Measurements from ENCODE around the gene PPIE.

Gene PPIE

DNA sequence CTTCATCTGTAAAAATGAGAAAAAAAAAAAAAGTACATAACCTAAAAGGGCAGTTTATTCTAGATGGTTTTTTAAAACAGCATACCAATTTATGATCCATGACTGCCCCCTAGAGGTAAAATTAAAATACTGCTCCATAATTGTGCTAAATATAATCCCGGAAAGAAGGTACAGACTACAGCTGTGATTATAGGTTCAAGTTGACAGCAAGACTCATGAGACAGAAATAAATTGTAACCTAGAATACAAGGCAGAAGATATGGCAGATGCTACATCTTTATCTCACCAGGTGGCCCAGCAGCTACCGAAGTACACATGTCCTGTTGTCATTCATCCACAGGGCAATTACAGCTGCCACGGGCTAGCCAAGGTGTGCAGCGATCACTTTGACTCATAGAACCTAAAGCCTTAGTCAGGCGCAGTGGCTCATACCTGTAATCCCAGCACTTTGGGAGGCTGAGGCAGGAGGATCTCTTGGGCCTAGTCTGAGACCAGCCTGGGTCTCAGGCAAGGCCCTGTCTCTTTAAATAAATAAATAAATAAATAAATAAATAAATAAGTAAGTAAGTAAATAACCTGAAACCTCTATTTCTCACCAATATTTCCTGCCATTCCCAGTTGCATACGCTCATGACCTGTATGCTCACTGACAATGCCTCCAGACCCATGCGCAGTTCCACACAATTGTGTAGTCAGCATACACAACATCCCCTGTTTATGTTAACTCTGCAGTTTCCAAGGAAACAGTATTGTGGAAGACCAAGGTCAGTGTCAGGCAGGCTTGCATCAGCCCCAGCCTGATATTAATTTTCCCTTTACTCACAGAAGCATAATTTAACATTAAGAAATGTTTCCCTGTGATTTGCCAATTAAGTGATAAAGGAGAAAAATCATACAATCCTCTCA lies 18.3 kb upstream of the PPIE start:
- in situ Hi-C loops (cut with HindIII; ENCODE audit: low sequenced_read_pairs), result no loop called here

DNA sequence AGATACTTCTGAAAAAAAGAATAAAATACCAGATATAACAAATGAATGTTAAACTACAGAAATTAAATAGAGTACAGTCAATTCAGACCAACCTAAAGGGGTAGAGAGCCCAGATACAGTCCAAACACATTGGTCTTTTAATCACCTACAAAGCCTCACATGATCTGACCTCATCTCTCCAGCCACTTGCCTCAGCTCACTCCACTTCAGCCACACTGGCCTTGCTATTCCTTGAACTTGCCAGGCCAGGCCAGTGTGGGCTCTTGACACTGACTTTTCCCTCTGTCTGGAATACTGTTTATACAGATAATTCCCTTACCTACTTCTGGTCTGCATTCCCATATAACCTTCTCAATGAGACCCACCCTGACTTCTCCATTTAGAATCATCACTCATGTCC lies 17.0 kb upstream of the PPIE start:
- in situ Hi-C loops (cut with HindIII; ENCODE audit: low sequenced_read_pairs), result no loop called here

GRCh38 chr1:39722495-39722894 lies 16.2 kb upstream of the PPIE start:
- in situ Hi-C loops (cut with HindIII; ENCODE audit: low sequenced_read_pairs), result no loop called here

DNA sequence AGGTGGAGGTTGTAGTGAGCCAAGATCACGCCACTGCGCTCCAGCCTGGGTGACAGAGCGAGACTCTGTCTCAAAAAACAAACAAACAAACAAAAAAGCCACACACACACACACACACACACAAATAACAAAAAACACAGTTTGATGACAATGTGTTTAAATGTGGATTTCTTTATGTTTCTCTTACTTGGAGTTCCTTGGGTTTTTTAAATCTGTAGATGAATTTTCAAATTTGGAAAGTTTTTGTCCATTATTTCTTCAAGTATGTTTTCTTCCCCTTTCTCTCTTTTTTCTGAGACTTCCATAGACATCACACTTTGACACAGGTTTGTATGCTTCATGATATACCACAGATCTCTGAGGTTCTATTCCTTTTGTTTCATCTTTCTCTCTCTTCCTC lies 12.1 kb upstream of the PPIE start:
- in situ Hi-C loops (cut with HindIII; ENCODE audit: low sequenced_read_pairs), result no loop called here

DNA sequence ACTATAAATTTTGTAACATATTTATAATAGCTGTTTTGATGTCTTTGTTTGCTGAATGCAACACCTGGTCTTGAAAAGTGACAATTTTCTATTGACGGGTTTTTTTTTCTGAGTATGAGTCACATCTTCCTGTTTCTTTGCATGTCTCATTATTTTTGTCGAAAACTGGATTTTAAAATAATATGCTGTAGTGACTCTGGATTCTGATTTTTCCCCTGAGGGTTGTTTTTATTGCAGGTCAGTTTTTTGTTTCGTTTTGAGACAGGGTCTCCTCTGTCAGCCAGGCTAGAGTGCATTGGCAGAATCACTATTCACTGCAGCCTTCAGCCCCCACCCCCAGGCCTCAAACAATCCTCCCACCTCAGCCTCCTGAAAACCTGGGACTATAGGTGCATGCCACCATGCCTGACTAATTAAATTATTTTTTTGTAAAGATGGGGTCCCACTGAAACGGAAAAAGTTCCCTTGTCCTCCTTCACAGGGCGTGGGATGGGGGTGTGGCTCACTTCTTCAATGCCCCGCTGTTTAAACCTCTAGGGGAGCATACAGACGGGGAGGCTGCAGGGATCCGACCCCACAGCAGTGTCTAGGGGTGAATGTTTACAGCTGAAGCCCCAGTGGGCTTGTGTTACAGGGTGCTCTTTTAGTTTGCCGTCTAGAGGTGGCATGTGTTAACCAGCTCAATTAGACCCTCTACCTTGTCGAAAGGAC lies 11.3 kb upstream of the PPIE start:
- in situ Hi-C loops (cut with HindIII; ENCODE audit: low sequenced_read_pairs), result no loop called here

DNA sequence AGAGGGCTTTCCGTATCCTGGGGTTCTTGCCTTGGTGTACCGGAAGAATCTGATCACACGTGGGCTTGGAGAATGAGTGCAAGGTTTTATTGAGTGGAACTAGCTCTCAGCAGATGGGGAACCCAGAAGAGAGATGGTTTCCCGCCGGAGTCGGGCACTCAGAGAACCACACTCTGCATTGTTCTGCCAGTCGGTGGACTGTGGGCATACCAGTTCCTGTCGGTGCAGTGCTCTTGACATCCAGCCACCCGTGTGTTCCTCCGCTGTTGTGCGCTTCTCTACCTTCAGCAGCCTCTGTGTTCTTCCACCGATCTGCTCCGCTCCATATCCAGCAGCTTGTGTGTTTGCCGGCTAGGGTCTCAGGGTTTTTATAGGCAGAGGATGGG lies 10.8 kb upstream of the PPIE start:
- in situ Hi-C loops (cut with HindIII; ENCODE audit: low sequenced_read_pairs), result no loop called here

- in situ Hi-C loops (cut with HindIII; ENCODE audit: low sequenced_read_pairs), result no loop called here
Observed at GRCh38 chr1:39729030-39729429, 9.7 kb upstream of the PPIE start.

DNA sequence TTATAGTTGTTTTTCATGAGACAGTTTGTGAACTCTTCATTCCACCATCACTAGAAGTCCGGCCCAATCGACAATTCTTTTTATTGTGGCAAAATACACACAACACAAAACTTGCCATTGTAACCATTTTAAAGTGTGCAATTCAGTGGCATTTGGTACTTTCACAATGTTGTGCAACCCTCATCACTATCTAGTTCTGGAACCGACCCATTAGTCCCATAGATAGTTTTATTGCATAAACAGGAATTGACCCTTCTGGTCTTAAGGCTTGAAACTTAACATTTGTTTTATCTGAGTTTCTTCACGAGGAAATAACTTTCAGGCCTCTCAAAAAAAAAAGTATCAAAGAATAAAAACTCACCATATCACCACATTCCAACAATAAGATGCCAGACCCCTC lies 8.8 kb upstream of the PPIE start:
- in situ Hi-C loops (cut with HindIII; ENCODE audit: low sequenced_read_pairs), result loop anchor here (5.0 to 10.0 kb wide), 3 partner anchors 58 to 205 kb away; partner anchors contain the start of gene NT5C1A

GRCh38 chr1:39732730-39733129 lies 6.0 kb upstream of the PPIE start:
- in situ Hi-C loops (cut with HindIII; ENCODE audit: low sequenced_read_pairs), result loop anchor here (5.0 to 10.0 kb wide), 3 partner anchors 60 to 202 kb away; partner anchors contain the start of gene NT5C1A

- in situ Hi-C loops (cut with HindIII; ENCODE audit: low sequenced_read_pairs), result loop anchor here (5.0 to 10.0 kb wide), 3 partner anchors 61 to 202 kb away; partner anchors contain the start of gene NT5C1A
Observed at GRCh38 chr1:39733161-39733560, 5.5 kb upstream of the PPIE start.

GRCh38 chr1:39735731-39736130 lies 3.0 kb upstream of the PPIE start:
- in situ Hi-C loops (cut with HindIII; ENCODE audit: low sequenced_read_pairs), result loop anchor here (10.0 kb wide), 2 partner anchors 59 to 199 kb away; no protein-coding TSS in a partner anchor

- in situ Hi-C loops (cut with HindIII; ENCODE audit: low sequenced_read_pairs), result loop anchor here (10.0 kb wide), 2 partner anchors 57 to 197 kb away; no protein-coding TSS in a partner anchor
Observed at GRCh38 chr1:39737546-39738169, 1.0 kb upstream of the PPIE start.

- in situ Hi-C loops (cut with HindIII; ENCODE audit: low sequenced_read_pairs), result no loop called here
Observed at GRCh38 chr1:39745016-39745670, 6.5 kb downstream of the PPIE start.

DNA sequence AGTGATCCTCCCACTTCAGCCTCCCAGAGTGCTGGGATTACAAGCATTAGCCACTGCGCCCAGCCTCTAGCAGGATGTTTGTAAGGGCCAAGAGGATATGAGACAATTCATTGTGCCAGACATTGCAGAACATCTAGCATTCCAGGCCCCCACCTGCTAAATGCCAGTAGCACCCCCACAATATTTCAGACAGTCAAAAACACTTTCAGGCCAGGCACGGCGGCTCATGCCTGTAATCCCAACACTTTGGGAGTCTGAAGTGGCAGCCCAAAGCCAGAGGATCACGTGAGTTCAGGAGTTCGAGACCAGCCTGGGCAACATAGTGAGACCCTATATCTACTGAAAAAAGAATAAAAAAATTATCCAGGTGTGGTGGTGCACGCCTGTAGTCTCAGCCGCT lies 12.9 kb downstream of the PPIE start:
- in situ Hi-C loops (cut with HindIII; ENCODE audit: low sequenced_read_pairs), result no loop called here

- in situ Hi-C loops (cut with HindIII; ENCODE audit: low sequenced_read_pairs), result no loop called here
Observed at GRCh38 chr1:39752703-39753102, 14.0 kb downstream of the PPIE start.

DNA sequence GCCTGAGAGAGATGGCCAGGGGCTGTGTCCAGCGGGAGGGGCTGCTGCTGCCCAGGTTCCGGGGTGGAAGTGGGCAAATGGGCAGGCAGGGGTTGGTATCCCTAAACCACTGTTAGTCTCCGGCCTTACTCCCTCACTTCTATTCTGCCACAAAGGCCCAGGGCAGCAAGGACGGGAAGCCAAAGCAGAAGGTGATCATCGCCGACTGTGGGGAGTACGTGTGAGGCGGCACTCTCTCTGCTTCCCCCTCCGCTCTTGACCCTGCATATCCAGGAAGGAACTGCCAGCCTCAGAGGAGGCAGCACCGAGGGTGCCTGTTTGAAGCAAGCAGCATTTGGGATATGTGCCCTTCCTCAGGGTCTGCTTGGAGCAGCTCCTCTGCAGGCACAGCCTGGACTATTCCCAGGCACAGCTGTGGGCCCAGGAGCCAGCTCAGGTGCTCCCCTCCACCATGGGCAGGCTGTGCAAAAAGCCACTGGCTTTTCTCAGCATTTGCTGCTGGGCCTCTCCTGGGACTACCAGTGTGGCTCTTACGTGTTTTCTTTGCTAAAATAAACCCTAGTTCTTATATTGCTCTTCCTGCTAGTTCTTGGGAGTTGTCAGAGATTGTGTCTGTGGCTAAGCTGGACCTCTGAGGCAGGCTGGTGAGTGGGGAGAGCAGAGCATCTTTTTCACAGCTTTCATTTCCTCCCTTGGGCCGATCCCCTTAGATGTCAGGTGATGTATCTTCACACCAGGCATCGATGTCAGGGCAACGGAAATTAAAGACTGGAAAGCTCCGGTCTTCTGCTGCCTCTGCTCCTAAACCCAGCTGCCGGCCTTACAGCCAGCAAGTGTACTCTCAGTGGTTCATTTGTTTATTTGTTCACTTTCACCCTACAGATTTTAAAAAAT lies 14.7 kb downstream of the PPIE start:
- in situ Hi-C loops (cut with HindIII; ENCODE audit: low sequenced_read_pairs), result no loop called here

GRCh38 chr1:39754026-39754570 lies 15.4 kb downstream of the PPIE start:
- in situ Hi-C loops (cut with HindIII; ENCODE audit: low sequenced_read_pairs), result no loop called here

DNA sequence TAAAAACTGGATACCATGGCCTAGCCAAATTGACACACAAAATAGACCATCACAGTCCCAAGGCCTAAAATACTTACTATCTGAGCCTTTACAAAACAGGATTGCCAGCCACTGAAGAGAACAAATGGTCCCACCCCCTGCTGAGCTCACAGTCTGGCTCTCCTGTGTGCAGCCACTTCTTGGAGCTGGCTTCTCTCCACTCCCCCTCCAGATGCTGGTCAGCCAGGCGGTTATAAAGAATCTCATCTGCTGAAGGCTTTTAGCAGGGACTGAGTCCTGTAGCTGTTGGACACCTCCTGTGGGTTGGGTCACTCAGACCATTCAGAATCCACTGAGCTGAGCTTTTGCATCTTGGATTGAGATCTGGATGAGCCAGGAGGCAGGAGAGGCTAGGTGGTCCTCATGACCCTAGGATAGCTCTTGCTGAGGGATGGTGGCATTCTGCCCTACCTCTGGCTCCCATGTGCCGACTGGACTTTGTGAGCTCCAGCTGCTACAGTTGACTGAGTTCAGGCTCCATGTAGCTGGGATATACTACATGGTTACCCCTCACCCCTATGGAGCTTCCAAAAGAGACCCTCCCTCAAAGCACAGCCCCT lies 16.3 kb downstream of the PPIE start:
- in situ Hi-C loops (cut with HindIII; ENCODE audit: low sequenced_read_pairs), result no loop called here

DNA sequence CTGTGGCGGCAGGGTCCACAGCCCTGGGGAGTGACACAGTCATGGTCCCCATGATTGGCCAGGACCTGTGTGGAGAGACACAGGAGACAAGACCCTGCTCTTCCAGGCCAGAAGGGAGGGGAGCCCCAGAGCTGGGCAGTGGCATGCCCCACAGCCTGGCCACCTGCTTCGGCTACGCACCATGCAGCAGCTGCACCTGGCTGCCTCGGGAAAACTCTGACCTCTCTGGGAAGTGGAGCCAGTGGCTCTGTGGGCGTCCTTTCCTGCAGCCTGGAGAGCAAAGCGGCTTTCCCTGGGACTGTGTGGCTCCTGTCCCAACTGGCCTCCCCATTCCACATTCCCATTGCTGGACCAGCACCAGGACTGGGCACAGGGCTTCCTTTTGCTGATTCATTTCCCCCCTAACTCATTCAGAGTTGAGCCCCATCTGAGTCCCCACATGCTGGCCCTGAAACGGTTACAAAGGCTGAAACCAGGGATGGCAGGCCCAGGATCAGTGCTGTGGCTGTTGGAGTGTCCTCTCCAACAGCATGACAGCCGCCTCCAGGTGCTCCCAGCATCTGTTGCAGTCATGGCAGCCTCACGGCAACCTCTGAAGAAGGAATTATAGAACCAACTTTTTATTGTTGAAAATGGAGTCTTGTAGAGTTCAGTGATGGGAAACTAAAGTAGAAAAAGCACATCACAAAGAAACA lies 17.4 kb downstream of the PPIE start:
- in situ Hi-C loops (cut with HindIII; ENCODE audit: low sequenced_read_pairs), result no loop called here

Data from endothelial cell of hepatic sinusoid (primary cell).